Measurements from ENCODE around the gene NCOA3.
"Not testable (repeated sequence)": the region's sequence is repeated elsewhere in the genome, so short reads cannot be mapped to it uniquely, and the experiment has no call there.

Gene NCOA3

DNA sequence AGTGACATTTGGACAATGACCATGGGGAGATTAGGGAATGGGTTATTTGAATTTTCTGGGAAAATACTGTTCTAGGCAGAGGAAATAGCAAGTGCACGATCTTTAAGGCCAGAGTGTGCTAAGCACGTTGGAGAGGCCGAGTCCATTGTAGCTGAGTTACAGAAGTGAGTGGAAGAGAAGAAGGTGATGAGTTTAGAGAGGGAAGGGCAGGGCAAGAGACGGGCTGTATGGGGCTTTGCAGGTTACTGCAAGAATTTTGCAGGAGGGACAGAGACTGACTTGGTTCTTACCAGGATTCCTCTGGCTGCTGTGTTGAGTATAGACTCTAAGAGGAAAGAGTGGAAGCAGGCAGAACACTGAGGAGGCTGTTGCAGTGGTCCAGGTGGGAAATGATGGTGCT, 1.1 kb upstream of the NCOA3 start:
- no peak for DNase-seq (ENCODE audit: low read depth, low spot score)

DNA sequence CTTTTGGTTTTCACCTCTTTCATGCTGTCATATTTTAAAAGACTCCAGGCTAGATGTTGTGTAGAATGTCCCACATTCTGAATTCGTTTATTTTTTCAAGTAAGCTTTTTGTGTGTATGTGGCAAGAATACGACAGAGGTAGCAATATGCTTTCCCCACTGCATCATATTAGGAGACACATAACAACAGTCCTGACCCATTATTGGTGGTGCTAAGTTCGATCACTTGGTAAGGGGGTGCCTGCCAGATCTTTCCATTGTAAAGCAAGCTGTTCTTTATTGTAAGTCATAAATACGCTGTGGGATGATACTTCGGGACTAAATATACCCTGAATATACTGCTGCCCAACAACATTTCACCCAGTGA, 588 bp upstream of the NCOA3 start:
- no peak for DNase-seq (ENCODE audit: low read depth, low spot score)

DNA sequence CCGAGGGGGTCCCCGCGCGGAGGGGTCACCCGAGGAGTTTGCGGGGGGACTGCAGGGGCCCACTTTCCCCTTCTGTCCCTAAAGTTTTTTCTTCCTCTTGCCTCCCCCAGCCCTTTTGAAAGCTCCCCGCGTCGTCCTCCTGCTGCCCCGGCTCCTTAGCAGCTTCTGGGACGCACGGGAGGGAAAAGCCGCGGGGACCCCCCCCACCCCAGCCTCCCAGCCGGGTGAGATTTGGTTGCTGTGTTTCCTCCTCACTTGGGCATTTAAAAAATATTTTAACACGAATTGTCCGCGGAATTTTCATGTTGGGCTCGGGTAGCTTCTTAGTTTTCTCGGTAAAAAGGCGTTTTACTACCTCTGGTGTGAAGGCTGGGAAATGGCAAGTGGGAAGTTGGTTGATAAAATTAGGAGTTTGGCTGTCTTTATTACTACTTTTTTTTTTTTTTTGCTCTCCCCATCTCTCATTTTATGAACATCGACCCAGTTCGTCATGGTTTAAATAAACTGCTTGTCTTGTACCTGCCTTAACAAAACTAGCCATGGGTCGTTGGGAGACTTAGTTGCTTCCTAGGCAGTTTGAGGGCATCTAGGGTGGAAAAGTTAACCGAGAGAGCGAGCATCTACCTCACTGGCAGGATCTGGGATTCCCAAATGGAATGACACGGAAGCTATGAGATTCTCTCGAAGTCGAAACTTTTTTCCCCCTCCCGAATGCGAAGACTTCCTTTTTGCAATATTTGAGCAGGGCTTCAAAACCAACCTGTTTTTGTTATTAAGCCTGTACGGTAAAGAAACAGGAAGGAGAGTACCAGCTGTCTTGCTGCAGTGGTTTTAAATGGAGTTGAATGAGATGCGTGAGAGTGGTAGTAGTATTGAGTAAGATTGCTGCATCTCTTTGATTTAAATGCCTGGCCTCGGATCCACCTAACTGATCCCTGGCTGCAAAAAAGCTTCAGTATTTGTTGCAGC, 868 bp downstream of the NCOA3 start:
- DNase-seq (ENCODE audit: low read depth, low spot score) = peak; percentile 43

DNA sequence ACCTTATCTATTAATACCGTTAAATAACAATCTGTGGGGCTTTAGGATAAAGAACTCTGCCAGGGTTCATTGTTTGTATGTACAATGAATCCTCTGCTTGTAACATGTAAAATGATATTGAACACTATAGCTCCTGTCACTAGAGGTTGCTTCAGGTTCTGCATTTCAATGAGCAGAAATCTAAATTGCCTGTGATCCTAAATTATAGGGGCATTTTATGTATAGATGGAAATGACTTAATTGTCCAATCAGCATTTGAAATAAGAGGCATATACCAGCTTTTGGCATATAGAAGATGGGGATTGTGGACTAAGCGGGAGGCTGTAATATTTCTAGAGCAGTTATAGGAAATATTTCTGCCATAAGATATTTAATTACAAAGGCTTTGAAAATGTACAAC, 2.0 kb downstream of the NCOA3 start:
- DNase-seq (ENCODE audit: low read depth, low spot score) = no peak

DNA sequence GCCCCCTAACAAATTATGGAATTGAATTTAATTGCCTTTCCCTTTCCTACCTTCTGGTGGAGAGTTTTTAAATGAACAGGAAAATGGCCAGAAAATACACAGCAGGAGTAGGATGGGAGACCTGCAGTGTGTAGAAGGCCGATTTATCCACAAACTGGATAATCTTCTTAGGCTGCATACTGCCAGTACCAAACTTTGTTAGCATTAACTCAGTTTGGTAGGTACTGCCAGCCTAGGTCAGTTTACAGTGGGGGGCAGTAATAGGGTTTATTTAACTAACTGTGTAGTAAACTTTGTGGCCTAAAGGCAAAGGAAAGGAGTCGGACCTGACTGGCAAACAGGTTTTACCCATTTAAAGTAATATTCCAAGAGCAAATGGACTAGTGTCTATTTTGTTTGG, 4.6 kb downstream of the NCOA3 start:
- no peak for DNase-seq (ENCODE audit: low read depth, low spot score)

DNA sequence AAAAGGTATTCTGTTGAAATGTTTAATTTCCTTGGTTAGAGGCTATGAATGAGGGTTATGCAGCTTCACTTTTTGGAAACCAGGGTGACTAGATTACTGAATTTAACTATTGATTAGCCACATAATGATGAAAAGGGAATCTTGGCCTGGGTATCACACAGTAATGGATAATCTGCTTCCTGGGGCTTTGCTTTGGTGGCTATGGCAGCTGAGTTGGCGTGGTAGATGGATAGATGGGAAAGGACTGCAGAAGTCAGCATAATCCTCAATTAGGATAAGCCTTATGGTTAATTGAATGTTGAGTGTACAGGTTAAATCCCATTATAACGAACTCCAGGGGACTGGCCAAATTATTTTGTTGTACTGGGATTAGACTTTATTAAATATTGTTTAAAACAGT, 5.2 kb downstream of the NCOA3 start:
- DNase-seq (ENCODE audit: low read depth, low spot score) = no peak

DNA sequence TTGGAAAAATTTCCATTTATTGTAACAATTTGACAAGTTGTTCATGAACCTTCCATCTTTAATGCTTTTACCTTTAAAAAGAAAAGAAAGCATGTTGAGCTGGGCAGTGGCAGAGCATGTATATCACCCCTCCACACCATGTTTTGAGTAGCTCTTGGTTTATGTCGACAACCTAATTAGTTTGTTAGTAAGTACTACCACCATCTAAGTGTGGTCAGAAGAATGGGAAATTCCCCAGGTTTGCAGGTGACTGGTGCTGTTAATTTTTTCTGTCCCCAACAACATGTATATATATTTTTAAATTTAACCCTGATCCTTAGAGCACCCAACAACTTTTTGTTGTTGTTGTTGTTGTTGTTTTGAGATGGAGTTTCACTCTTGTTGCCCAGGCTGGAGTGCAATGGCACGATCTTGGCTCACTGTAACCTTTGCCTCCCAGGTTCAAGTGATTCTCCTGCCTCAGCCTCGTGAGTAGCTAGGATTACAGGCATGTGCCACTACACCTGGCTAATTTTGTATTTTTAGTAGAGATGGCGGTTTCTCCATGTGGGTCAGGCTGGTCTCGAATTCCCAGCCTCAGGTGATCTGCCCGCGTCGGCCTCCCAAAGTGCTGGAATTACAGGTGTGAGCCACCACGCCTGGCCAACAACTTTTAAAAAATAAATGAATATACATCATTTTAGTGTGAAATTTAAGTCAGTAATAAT, 5.7 kb downstream of the NCOA3 start:
- not testable (repeated sequence) for DNase-seq (ENCODE audit: low read depth, low spot score)

DNA sequence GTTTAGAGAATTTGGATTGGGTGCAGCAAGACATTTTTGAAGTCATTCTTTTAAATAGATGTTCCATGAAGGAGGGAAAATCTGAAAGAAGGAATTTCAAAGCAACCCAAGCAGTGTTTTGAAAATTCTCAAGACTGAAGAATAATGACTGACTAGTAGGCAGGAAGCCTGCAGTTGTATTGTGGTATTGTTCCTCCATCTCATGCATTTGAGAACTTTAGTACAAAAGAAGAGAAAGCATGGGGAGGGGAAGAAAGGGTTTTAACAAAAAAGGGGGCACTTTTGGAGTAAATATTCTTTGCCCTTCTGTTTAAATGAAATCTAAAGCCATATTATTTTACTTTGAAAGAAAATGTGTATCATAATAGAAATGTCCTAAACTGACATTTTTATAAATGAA, 6.6 kb downstream of the NCOA3 start:
- no peak for DNase-seq (ENCODE audit: low read depth, low spot score)

DNA sequence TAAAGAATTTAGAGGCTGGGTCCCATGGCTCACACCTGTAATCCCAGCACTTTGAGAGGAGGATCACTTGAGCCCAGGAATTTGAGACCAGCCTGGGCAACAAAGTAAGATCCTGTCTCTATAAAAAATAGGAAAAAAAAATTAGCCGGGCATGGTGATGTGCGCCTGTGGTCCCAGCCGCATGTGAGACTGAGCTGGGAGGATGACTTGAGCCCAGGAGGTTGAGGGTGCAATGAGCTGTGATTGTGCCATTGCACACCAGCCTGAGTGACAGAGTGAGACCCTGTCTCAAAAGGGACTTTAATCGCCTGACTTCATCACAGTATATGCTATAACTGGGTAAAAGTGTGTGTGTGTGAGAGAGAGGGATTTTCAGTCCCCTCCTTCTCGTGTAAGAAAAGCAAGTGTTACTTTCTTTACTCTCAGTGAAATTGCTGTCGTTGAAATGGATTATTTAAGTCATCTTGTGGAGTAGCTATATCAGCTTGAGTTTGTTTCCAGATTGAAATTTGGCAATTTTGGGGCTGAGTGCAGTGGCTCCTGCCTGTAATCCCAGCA, 7.5 kb downstream of the NCOA3 start:
- DNase-seq (ENCODE audit: low read depth, low spot score) = no peak

DNA sequence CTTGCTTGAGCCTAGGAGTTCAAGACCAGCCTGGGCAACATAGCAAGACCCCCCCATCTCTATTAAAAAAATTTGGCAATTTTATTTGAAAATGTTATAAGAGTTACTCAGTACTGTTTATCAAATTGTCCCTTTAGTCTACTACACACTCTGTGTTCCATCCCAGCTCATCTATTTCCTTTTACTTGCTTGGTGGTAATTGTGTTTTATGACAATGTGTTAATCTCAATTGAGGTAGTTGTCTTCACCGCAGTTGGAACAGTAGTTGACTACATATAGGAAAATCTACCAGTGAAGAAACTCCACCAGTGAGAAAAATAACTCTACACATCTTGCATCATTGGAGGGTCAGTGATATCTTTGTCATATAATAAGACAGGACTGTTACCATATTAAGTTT, 8.0 kb downstream of the NCOA3 start:
- no peak for DNase-seq (ENCODE audit: low read depth, low spot score)

DNA sequence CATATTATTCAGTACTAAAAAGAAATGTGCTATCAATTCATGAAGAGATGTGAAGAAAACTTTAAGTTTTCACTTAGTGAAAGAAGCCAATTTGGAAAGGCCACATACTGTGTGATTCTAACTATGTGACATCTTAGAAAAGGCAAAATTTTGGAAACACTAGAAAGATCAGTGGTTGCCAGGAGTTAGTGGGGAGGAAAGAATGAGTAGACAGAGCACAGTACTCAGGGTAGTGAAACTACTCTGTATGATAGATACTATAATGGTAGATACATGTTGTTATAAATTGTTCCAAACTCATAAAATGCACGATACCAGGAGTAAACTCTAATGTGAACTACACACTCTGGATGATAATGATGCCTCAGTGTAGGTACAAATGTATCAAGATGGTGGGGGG, 14.2 kb downstream of the NCOA3 start:
- DNase-seq (ENCODE audit: low read depth, low spot score) = no peak

DNA sequence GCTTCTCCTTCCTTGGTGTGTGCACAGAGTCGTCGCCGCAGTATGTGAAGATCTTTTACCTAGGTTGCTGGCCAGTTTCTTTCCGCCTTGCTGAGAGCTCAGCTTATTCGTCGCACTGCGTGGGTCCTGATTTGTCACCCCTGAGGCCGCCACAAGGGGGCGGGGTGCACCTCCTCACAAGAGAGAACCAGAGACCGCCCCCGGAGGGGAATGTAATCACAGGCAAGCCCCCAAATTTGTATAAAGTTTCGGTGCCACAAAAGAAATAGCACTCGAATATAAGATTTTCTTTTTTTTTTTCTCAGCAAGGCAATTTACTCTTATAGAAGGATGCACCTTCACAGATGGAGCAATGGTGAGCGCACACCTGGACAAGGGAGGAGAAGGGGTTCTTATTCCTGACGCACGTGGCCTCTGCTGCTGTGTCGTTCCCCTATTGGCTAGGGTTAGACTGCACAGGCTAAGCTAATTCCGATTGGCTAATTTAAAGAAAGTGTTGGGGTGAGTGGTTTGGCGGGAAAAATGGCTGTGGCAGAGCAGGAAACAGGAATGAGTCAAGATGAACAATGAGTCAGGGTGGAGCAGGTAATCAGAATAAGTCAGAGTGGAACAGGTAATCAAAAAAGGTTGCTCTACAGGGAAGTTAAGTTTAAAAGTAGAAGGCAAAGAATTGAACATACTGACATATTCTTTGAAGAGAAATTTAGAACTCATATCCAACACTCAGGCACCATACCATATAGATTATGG, 19.5 kb downstream of the NCOA3 start:
- DNase-seq (ENCODE audit: low read depth, low spot score) = no peak

DNA sequence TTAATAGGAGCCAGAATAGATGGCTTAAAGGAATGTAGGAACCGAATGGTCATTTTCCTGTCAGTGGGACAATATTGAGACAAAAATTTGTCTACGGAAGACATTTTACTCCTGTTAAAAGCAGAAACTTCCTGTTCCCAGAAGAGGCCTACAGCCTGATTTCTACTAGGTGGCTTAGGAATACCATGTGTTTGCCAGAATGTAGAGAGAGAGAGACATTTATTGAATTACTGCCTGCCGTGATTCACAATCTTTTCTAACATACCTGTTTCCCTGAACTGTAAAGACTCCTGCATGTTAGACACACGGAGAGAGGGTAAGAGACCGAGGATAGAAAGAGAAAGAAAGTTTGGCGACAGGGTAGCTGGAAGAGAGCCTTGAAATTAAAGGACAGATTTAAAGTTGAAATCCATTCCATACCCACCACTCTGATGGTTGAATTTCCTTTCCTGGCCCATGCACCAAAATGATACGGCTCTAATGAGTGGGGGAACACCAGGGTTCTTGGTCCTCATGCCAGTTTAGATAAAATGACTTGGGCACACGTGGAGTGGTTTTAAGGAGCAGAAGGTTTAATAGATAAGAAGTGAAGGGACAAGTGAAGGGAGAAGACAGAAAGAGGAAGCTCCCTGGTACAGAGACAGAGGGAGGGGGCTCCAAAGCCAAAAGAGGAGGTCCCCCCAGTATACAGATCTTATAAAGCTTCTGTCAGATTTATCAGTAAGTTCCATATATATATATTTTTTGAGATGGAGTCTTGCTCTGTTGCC, 22.5 kb downstream of the NCOA3 start:
- DNase-seq (ENCODE audit: low read depth, low spot score) = no peak

DNA sequence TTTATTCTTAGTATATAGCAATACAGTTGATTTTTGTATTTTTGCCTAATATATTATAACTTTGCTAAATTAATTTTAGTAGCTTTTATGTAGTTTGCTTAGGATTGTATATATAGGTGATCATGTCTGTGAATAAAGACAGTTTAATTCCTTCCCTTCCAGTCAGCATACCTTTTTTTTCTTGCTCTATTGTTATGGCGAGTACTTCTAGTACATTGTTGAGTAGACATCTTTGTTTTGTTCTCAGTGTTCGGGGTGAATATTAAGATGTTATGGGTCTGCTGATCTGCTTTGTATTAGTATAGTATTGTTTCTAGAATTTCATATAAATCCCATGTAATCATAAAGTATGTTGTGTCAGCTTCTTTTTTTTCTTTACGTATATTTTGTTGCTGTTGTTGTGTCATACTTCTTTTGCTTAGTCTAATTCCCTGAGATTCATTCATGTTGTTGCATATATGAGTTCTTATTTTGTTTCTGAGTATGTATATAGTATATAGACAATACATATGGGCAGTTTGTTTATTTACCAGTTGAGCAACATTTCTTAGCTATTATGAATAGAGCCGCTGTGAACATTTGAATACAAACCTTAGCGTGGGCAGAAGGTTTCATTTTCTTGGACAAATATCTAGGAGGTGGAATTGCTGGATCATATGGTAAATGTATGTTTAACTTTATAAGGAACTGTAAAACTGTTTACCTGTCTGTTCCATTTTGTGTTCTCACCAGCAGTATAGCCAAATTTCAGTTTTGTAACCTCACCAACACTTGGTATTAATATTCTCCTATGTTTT, 25.5 kb downstream of the NCOA3 start:
- DNase-seq (ENCODE audit: low read depth, low spot score) = no peak

DNA sequence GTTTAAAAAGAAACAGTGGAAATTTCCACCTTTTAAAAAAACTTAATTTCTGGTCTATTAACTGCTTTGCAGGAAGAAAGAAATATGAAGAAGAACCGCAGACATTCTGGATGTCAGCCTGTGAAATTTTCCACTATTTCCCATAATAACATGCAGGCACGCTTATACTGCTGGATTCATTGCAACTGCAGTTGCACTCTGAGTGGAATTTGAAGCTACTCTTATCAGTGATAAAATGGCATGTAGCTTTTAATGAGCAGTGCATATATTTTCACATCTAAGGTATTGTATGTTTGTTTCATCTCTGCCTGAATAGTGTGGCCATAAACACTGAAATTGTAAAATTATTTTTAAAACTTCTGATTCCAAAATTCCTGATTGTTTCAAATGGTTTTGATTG, 28.2 kb downstream of the NCOA3 start:
- no peak for DNase-seq (ENCODE audit: low read depth, low spot score)

DNA sequence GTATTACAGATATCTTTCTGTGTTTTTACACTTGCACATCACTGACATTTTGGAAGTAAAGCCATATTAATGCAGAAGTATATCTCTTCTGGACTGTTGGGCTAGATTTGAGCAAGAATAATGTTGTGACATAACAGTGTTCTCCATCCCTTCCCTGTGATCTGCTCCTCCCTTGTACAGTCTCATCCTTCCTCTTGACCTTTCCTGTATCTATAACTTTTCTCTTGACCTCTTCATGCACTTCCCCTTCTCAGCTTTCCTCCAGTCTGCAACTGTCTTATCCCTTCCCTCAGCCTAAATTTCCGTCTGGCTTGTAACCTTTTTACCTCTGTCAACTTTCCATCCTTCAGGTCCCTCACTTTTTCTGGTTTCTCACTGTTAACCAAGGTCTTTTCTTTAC, 29.8 kb downstream of the NCOA3 start:
- DNase-seq (ENCODE audit: low read depth, low spot score) = no peak

DNA sequence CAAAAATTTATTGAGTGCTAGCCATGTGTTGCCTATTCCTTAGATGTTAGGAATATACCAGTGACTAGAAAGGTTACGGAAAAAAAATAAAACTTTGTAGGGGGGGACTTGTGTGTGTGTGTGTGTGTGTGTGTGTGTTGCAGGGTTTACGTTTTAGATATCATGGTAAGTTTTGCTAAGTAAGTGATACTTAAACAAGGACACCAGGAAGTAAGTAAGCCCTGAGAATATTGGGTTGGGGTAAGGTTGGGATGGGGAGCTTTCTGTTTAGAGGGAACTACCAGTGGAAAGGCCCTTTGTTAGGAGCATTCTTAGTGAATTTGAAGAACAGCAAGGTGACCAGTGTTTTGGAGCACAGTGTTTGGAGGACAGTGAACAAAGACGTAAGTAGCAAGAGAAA, 30.3 kb downstream of the NCOA3 start:
- DNase-seq (ENCODE audit: low read depth, low spot score) = no peak

DNA sequence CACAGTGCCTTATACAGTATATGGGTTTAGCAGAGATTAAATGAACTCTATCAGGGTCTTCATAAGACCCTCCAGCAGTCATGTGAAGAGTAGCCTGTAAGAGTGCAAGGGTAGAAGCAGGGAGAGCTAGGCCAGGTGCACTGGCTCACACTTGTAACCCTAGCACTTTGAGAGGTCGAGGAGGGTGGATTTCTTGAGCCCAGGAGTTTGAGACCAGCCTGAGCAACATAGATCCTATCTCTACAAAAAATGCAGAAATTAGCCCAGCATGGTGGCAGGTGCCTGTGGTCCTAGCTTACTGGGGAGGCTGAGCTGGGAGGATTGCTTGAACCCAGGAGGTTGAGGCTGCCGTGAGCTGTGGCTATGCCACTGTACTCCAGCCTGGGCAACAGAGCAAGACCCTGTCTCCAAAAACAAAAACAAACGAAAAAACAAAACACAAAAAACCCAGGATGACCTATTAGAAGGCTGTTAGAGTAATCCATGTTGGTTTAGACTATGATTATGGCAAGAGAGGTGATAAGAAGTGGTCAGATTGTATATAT, 31.9 kb downstream of the NCOA3 start:
- DNase-seq (ENCODE audit: low read depth, low spot score) = no peak

DNA sequence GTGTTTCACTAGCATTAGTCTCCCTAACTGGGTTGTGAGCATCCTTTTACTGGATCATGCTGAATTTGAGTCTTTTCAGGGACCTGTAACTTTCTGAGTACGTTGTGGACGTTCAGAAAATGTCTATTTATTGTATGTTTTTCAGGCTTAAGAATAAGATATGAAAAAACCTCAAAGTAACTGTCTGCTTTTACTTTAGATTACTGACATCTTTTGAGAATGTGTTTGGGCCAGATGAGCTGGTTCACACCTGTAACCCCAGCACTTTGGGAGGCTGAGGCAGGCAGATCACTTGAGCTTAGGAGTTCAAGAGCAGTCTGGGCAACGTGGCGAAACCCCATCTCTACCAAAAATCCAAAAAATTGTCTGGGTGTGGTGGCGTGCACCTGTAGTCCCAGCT, 32.7 kb downstream of the NCOA3 start:
- no peak for DNase-seq (ENCODE audit: low read depth, low spot score)

DNA sequence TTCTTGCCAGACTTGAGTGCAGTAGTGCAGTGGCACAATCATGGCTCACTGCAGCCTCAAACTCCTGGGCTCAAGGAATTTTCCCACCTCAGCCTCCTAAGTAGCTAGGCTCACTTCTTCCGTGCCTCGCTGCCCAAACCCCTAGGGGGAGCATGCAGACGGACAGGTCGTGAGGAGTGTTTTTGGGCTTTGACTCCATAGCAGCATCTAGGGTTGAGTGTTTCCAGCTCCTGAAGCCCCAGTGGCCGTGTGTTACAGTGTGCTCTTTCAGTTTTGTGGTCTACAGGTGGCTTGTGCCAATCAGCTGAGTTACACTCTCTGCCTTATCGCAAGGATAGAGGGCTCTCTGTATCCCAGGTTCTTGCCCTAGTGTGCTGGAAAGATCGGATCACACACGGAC, 33.4 kb downstream of the NCOA3 start:
- no peak for DNase-seq (ENCODE audit: low read depth, low spot score)
